Hematopoietic multipotent progenitor cell (in vitro differentiated cells): ENCODE measurements around the gene HAVCR1. TPM values are rescaled to one million over a fixed set of nuclear protein-coding genes. Genes with fewer than 3 reads are reported as not detected.
"Not testable (repeated sequence)": the region's sequence is repeated elsewhere in the genome, so short reads cannot be mapped to it uniquely, and the experiment has no call there.

Experiments
- DNase-seq, 3 donors: peaks; one replicate each; pipeline ENCODE4 v3.0.0-alpha.2; 2011 to 2015; ENCODE audit warnings: low read depth in 2 of 3, low spot score in 2 of 3
- total RNA-seq: library from RNA; depleted of rRNA; stranded (reverse); fragments of >200 nt; gene quantifications from one replicate; pipeline ENCODE4 v1.2.3, GENCODE V29; 2012

The HAVCR1 gene
- total RNA-seq, 1 donor = 0.54 TPM

DNA sequence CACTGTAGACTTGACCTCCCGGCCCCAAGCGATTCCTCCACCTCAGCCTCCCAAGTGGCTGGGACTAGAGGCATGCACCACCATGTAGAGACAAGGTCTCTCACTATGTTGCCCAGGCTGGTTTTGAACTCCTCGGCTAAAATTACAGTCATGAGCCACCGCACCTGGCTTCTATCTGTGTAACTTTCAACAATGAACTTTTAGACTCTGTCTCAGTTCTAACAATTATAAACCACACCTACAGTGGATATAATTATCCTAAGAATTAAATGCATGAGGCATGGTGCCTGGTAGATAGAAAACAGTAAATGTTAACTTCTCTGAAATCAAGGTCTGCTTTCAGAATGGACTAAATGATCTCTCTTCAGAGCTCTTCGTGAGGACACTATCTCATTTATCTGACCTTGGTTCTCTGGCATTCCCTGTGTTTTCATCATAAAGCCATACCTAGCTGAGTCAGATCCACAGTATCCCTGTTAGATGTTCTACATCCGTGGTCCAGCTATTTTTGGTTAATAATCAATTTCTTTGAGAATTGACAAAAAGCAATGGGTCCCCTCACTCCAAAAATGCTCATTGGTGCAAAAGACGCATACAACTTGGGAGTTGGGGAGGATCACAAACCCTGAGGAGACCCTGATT is 7.2 kb downstream of the HAVCR1 start:
- DNase-seq = no peak

DNA sequence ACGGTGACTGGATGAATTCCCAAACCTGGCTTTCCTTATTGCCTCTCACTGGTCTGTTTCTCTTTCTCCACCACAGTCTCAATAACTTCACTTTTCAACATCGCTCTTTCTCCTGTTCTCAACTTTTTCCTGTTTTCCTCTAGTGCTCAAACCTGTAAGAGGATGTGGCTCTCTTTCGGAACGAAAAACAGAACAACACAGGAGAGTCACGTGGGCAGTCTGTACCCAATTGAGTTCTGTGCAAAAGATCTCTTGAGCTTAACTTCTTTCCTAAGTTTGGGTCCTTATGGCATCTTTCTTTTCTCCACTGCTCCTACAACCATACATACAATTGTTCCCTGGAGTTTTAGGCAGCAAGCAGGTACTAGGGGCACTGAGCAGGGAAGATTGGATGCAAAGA is 8.9 kb downstream of the HAVCR1 start:
- DNase-seq = no peak

DNA sequence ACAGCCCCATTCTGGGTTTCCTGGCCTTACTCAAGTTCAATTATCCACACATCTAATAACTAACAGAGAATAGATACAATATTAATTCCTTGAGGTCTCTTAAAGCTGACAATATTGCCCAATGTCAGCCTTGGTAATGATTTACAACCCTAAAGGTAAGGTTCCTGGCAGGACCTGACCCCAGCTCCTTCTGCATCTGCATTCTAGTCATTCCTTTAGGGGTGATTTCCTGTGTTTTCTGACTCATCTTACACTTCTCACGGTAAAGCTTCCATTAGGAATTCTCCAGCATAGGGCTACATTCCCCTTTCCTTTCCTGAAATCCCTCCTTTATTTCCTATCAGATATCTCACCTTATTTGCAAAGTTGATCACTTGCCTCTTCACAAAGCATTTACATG is 9.3 kb downstream of the HAVCR1 start:
- no peak for DNase-seq

DNA sequence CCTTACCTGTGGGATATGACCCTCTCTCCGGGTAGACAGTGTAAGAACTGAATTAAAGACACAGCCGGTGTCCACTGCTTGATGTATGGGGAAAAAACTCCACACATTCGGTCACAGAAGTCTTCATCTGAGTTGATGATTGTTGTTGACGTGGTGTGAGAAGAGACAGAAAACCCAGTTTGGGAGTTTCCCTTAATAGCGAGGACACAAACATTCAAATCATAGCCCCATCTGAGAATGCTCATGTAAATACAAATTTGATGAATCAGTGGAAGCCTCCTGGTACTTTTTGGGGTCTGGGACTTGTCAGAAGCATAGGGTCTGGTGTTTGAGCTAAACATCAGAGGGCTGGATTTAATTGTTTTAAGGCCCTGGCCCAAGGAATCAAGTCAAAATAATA is 11.0 kb downstream of the HAVCR1 start:
- DNase-seq = no peak

DNA sequence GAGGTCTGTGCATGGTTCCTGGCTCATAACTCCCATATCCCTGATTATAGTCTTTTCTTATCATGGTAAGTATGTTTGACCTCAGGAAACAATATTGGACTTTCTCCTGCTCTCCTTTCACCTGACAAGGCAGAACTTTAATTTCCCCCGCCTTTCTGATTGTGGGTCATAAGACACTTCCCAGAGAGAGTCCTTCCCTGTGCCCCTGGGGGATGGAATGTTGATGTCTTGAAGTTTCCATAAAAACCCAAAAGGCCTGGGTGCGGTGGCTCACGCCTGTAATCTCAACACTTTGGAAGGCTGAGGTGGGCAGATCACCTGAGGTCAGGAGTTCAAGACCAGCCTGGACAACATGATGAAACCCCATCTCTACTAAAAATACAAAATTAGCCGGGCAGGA is 11.9 kb downstream of the HAVCR1 start:
- not testable (repeated sequence) for DNase-seq

DNA sequence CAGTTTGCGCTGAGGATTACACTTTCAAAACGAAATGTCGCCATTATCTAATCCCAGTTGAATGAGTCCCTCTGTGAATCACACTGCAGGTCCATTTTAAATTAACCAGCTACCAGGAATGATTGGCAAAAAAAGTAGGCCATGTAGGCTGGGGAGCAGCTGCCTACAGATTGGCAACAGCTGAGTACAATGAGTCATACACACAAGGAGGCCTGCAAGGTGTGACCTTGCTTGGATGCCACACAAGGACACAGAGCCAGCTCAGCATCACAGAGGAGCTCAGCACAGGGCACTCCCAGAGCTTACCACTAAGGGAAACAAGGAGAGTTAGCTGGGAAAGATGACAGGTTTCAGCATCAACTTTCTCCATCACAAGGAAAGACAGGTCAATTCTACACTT is 12.9 kb downstream of the HAVCR1 start:
- no peak for DNase-seq

DNA sequence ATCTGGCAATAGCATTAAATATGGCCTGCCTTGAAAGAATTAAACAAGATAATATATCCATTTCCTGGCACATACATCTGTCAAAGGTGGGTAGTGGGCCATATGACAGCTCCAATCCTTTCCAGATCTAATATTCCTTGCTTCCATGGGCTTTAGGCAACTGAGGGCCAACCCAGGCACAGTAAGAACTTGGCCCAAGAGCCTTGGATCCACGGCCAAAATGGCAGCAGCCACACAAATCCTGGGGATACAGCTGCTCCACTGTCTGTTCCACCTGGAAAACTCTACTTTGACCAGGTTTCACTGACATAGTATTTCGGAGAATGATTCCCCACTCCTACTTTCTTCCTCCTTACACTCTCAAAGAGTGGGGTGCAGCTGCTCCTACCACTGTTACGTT is 13.3 kb downstream of the HAVCR1 start:
- no peak for DNase-seq

DNA sequence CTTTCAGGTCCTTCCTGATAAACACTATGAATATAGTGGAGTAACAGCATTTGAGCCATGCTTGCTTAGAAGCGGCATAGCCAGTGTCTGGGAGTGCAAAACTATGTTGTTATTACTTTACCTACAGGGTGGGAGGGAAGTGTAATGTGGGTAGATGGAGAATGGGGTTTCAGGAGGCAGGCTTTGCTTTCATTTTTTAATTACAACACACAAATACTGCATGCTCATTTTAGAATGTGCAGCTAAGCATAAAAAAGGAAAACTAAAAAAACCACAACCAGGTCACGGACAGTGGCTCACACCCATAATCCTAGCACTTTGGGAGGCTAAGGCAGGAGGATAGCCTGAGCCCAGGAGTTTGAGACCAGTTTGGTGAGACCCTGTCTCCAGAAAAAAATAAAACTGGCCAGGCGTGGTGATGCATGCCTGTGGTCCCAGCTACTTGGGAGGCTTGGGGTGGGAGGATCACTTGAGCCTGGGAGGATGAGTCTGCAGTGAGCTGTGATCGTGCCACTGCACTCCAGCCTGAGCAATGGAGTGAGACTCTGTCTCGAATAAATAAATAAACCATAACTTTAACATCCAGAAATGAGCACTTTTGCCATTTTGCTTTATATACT is 20.2 kb downstream of the HAVCR1 start:
- no peak for DNase-seq

DNA sequence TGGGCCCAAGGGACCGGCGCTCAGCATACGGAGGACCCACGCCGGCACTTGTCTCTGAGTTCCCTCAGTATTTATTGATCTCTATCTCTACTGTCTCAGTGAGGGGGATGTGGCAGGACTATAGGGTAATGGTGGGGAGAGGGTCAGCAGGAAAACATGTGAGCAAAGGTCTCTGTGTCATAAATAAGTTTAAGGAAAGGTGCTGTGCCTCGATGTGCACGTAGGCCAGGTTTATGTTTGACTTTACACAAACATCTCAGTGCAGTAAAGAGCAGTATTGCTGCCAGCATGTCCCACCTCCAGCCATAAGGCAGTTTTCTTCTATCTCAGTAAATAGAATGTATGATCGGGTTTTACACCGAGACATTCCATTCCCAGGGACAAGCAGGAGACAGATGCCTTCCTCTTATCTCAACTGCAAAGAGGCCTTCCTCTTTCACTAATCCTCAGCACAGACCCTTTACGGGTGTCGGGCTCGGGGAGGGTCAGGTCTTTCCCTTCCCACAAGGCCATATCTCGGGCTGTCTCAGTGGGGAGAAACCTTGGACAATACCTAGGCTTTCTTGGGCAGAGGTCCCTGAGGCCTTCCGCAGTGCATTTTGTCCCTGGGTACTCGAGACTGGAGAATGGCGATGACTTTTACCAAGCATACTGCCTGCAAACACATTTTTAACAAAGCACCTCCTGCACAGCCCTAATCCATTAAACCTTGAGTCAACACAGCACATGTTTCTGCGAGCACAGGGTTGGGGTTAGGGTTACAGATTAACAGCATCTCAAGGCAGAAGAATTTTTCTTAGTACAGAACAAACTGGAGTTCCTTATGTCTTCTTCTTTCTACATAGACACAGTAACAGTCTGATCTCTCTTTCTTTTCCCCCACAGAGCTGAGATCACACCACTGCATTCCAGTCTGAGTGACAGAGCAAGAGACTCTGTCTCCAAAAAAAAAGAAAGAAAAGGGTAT is 24.5 kb downstream of the HAVCR1 start:
- not testable (repeated sequence) for DNase-seq

DNA sequence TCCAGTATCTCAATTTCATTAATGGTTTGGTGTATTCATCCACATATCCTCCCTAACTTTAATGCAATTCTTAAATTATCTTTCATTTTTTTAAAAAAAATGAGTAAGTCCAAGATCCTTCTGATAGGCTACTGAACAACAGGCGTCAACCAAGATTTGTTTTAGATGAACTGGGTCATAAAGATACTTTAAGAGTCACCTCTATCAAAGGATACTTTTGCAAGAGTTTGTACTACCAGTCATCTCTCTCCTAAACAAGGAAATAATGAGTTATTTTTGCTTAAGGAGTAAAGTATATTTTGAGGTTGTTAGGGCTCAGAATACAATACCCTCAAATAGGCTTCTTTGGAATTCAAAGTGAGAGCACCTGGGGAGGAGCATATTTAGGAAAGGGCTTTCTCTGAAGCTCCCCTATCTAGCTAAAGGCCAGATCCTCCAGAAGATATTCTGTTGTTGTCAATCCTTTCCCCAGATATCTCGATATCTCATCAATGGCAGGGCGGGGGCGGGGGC is 25.8 kb downstream of the HAVCR1 start:
- DNase-seq = no peak

DNA sequence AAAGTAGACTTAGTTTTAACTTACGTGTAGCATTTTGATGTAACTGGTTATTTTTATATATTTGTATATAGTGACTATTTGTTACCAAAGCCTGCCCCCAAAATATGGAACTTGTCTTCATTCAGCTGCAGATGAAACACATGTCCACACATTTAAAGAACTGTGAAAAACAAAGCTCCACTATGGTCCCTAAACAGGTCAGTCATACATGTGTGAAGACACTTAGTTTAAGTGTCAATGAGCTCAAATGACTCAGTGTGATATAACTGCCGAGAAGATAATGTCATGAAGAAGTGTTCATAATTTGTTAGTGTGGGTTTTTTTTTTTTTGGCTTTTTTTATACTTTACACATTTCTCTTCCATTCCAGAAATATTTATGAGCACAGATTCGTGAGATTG is 28.2 kb downstream of the HAVCR1 start:
- no peak for DNase-seq

DNA sequence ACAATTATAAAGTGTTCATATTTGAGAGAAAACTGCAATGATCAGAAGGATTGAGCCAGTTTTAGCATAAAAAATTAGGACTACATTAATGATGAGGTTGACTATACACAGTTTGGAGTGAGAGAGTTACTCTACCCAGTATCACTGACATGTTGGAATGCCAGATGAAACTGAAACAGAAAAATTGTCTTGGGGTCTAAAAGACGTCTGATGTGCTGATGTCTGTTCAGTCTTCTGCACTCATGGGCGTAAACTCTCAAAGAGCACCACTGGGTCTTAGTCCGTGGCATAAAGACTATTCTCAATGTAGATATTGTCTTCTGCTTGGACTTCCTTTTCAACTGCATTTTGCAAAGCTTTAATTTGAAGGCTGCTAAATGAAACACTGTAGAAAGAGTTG is 29.5 kb downstream of the HAVCR1 start:
- no peak for DNase-seq

DNA sequence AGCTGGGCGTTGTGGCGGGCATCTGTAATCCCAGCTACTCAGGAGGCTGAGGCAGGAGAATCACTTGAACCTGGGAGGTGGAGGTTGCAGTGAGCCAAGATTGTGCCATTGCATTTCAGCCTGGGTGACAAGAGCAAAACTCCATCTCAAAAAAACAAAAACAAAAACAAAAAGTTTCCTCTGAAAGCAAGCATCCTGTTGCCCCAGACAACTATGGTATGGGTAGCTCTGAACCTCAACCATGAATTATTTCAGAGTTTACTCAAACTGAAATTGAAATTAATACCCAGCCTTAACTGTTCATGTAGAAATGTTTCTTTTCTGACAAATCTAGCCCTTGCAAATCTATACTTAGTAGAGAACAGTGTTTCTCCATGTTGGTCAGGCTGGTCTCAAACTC is 31.3 kb downstream of the HAVCR1 start:
- not testable (repeated sequence) for DNase-seq

DNA sequence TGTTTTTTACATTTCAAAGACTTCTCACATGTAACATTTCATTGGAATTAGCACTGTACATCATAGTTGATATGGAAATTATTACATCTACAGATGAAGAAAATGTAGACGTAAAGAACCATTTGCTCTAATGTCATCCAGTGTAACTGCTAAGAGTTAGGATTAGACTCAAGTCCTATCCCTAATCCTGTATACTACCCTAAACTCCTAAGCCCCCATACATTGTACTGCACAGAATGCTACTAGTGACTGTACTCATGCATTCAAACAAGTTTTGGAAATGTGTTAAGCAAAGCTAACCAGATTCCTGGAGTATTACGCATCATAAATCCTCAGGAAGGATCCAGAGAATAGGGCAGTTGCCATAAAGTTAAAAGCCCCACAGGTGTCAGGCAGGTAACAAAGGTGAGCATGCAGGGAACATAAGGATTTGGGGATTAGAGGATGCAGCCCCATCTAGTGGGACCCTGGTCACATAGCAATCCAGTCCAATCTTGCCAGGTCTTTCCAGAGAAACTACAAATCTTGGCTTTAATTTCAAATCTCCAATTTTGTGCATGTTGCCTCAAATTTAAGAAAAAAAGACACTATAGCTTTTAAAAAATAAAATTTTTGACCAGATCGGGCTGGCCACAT is 32.0 kb downstream of the HAVCR1 start:
- DNase-seq = no peak

DNA sequence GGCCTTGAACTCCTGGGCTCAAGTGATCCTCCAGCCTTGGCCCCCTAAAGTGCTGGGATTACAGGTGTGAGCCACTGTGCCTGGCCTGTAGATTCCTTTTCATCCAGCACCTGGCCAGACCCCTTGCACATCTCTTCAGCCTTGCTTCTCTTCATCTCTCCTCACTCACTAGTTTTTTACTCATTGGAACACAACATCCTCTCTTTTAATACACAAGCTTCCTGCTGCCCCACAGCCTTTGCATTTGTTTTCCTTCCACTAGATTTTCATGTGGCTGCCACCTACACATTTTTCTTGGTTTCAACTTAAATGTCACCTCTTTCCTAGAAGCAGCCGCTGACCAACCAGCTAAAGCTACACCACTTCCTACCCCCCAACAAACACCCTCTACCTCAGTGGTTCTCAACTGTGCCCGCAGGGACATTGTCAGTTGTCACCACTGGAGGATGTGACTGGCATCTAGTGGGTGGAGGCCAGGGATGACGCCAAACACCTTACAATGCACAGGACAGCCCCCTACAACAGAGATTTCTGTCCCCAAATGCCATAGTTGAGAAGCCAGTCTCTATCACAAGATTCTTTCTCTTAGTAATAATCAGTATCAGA is 33.7 kb downstream of the HAVCR1 start:
- no peak for DNase-seq

DNA sequence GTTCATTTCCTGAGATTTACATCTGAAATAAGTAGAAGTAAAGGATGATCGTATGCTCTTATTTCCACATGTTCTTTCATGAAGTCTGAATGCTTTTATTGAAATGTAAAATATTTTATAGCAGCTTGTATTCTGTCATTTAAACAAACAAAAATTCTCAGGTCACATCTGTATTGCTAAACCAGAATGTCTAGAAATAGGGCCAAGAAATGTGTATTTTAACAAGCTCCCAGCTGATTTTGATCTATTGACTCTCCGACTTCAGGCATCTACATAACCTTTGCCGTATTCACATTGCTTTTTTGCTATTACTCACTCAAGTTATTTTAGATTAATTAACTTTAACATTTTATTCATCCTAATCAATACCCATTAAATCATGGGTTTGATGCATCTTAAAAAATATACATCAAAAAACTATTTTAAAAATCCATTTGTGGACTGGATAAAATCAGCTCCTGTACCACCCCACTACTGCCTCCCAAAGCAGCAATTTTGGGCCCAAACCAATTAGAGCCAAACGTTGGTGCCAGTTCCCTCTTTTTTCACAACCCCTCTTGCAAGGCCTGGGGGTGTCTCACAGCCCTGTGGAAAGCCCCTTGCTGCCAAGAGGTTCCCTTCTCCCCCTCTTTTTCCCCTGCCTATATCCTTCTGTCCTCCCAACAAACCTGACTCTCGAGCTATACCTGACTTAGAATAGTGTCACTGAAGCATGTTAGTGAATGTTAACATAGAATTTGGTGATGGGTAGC is 34.5 kb downstream of the HAVCR1 start:
- no peak for DNase-seq

DNA sequence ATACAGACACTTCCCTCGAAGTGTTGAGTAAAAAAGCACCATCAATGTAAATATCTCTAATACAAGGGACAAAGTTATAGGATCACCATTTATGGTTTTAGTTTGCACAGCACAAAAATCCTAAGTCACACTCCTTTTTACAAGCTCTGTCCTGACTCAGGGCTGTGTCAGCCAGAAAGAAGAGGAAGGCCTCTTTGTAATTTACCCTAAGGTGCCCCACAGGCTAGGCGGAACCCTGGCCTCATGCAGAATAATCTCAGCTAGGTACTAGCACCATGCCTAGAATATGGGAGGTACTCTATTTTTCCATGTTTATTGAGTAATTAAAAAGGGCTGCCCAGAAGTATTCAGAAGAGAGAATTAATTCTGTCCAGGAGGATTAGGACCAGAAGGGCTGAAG is 36.9 kb downstream of the HAVCR1 start:
- DNase-seq = no peak

DNA sequence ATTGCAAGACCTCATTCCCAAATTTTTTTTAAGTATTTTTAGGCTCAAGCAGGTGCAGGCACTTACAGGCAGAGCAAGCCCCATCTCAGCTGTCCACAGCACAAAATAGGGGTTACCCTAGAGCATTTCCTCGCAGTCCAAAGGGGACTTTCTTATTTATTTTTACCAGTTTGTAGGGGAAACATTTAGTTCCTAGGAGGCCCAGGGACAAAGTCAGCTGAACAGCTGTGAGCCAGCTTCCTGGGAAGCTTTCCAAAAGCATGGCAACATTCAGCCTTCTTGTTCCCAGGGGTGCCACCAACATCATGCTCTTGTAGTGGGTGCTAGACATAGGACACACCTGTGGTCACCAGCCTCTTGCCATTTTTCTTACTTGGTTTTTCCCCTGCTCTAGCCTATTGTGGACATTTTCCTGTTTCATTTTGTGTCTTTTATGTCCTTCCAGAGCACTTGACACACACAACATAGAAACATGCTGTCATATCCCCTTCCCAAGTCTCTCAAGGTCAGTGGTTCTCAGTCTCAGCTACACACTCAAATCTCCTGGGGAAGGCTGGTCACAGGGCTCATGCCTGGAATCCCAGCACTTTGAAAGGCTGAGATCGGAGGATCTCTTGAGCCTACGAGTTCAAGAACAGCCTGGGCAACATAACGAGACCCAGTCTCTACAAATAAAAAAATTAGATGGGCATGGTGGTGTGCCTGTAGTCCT is 38.2 kb downstream of the HAVCR1 start:
- DNase-seq = no peak

DNA sequence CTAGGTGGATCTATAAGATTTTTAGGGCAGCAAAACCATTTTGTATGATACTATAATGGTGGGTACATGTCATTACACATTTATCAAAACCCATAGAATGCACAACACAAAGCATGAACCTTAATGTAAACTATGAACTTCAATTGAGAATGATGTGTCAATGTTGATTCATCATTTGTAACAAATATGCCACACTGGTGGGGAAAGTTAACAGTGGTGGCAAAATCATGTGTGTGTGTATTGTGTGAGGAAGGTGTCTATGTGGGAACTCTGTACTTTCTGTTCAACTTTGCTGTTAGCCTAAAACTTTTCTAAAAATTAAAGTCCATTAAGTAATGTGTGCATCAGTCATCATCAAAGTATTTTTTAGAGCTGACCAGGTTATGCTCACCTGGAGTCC is 38.9 kb downstream of the HAVCR1 start:
- no peak for DNase-seq
